Airway epithelial cell (primary cell): ENCODE data around the gene GMNC. TPM values are rescaled to one million over a fixed set of nuclear protein-coding genes. Genes with fewer than 3 reads are reported as not detected.

Source experiments
- total RNA-seq: library from RNA; depleted of rRNA; stranded (reverse); fragments of >200 nt; gene quantifications from 2 replicates; pipeline ENCODE4 v1.2.3, GENCODE V29; 2015

The GMNC gene
- total RNA-seq: 0.07 and 0.19 TPM in 2 replicates

DNA sequence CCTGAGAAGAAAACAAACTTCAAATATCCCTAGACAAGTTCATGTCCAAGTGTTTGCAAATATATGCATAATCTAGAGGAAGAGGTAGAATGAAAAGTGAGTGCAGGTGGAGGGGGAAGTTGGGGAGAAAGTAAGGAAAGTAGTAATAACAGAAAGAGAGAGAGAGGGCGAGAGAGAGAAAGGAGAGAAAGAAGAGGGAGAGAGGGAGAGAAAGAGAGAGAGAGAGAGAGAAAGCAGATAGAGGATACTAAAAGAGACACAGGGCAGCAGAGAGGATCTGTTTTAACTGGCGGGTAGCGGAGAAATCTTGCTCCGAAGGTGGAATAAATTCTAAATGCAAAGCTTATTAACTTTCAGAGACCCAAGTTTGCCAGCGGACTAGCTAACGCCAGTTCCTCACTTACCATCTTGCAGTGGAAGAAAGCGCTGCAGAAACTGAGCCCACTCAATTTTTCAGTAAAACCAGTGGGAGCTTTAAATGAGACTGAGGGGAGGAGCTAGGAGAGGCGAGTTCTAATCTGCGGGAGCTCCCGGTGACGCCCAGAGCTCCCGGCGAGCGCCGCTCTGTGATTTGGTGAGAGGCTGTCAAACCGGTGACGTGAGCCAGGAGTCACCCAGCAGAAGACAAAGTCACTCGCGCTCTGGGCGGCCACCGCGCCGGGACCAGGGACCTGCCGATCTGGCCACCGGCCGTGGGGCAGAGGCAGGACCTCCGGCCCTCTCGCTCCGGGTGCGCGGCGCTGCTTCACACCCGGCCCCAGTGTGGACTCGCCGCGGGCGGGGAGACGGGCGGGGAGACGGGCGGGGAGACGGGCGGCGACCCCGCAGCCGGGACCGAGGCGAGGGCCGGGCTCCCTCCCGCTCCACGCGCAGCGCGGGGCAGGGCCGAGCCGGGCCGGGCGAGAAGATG lies at the start of gene GMNC:
GMNC (minus strand) TSS at position 486 of the 910 bp plus-strand sequence; CDS start at position 407, 79 bp downstream.

